ENCODE measurements around the gene DOK7.

DOK7 gene

DNA sequence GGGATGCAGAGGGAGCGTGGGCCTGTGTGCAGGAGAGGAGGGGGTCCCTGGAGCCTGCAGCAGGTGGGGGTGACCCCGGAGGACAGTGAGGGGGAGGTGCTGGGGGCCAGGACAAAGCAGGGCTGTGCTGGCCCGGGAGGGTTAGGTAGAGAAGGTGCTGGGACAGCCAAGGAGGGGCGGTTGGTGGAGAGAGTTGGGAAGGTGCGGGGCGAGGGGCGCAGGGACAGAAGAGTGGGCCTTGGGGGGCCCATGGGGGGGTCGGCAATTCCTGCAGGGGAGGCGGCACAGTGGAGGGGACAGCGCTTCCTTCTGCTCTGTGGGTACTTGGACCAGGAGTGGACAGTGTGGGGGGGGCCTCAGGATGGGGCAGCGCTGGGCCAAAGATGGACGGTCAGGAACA, 36.6 kb downstream of the DOK7 start:
- H3K27ac ChIP-seq = no peak overlapping the region
- no peak overlapping the region for H3K4me3 ChIP-seq
- peaks cover 91% of the 10 kb centered on the region for H4K20me1 ChIP-seq
- peaks cover 4% of the 10 kb centered on the region; the same call in 1 of the 2 replicates for H3K27me3 ChIP-seq
- peaks cover 48% of the 10 kb centered on the region for H3K36me3 ChIP-seq
- no peak for TF ChIP-seq Cebpa-rat (IDR thresholded peaks at IDR 0.05)
- H3K9me3 ChIP-seq = no peaks in the 10 kb centered on the region
- peaks cover 35% of the 10 kb centered on the region for H3K4me1 ChIP-seq
- no peak overlapping the region for H3K4me2 ChIP-seq
- no peak overlapping the region for H3K9ac ChIP-seq

GRCh38 chr4:3500111-3500510, 37.0 kb downstream of the DOK7 start:
- Histone ChIP-seq H3K9me3 (no peaks in the 10 kb centered on the region), H3K4me2 (no peak overlapping the region), H3K27me3 (peaks cover 4% of the 10 kb centered on the region; the same call in 1 of the 2 replicates), H3K36me3 (peaks cover 52% of the 10 kb centered on the region), H3K9ac (no peak overlapping the region), H3K27ac (no peak overlapping the region), H4K20me1 (peaks cover 91% of the 10 kb centered on the region), H3K4me3 (no peak overlapping the region), H3K4me1 (peaks cover 31% of the 10 kb centered on the region)
- no peak for TF ChIP-seq Cebpa-rat (IDR thresholded peaks at IDR 0.05)

DNA sequence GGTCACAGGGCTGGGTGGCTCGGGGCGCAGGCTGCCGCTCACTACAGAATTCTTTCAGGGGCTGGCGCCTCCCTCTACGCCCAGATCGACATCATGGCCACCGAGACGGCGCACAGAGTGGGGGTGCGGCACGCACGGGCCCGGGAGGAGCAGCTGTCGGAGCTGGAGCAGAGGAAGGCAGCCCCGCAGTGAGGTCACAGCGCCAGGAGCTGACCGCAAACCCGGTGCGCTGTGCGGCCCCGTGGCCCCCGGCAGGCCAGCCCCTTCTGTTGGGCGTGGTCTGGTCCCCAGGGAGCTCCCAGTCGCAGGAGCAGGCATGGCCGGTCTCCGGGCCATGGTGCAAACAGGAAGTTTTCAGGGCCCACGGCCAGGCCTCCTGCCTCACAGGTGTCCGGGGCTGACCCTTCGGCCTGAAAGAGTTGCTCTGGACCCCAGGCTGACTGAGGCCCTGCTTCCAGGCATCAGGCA, 37.6 kb downstream of the DOK7 start:
- H3K4me2 ChIP-seq = no peak overlapping the region
- peaks cover 4% of the 10 kb centered on the region; the same call in 1 of the 2 replicates for H3K27me3 ChIP-seq
- TF ChIP-seq Cebpa-rat (IDR thresholded peaks at IDR 0.05) = no peak
- peaks cover 91% of the 10 kb centered on the region for H4K20me1 ChIP-seq
- no peak overlapping the region for H3K9ac ChIP-seq
- peaks cover 31% of the 10 kb centered on the region for H3K4me1 ChIP-seq
- no peak overlapping the region for H3K4me3 ChIP-seq
- no peak overlapping the region for H3K27ac ChIP-seq
- H3K36me3 ChIP-seq = peaks cover 57% of the 10 kb centered on the region
- no peaks in the 10 kb centered on the region for H3K9me3 ChIP-seq

- peaks cover 26% of the 10 kb centered on the region for H3K4me1 ChIP-seq
- no peak overlapping the region for H3K27ac ChIP-seq
- H3K4me3 ChIP-seq = no peak overlapping the region
- H4K20me1 ChIP-seq = peaks cover 92% of the 10 kb centered on the region
- peaks cover 3% of the 10 kb centered on the region; the same call in 1 of the 2 replicates for H3K27me3 ChIP-seq
- no peaks in the 10 kb centered on the region for H3K9me3 ChIP-seq
- no peak overlapping the region for H3K9ac ChIP-seq
- no peak overlapping the region for H3K4me2 ChIP-seq
- TF ChIP-seq Cebpa-rat (IDR thresholded peaks at IDR 0.05) = no peak
- peaks cover 64% of the 10 kb centered on the region for H3K36me3 ChIP-seq
These were observed 38.2 kb downstream of the DOK7 start for GRCh38 chr4:3501126-3501824.

- H3K9ac ChIP-seq = no peak overlapping the region
- H4K20me1 ChIP-seq = peaks cover 92% of the 10 kb centered on the region
- H3K4me2 ChIP-seq = no peak overlapping the region
- H3K9me3 ChIP-seq = no peaks in the 10 kb centered on the region
- no peak for TF ChIP-seq Cebpa-rat (IDR thresholded peaks at IDR 0.05)
- H3K36me3 ChIP-seq = peaks cover 70% of the 10 kb centered on the region
- no peaks in the 10 kb centered on the region for H3K27me3 ChIP-seq
- H3K4me1 ChIP-seq = peaks cover 19% of the 10 kb centered on the region
- H3K4me3 ChIP-seq = no peak overlapping the region
- H3K27ac ChIP-seq = no peak overlapping the region
These were observed 38.8 kb downstream of the DOK7 start for GRCh38 chr4:3501825-3502425.

DNA sequence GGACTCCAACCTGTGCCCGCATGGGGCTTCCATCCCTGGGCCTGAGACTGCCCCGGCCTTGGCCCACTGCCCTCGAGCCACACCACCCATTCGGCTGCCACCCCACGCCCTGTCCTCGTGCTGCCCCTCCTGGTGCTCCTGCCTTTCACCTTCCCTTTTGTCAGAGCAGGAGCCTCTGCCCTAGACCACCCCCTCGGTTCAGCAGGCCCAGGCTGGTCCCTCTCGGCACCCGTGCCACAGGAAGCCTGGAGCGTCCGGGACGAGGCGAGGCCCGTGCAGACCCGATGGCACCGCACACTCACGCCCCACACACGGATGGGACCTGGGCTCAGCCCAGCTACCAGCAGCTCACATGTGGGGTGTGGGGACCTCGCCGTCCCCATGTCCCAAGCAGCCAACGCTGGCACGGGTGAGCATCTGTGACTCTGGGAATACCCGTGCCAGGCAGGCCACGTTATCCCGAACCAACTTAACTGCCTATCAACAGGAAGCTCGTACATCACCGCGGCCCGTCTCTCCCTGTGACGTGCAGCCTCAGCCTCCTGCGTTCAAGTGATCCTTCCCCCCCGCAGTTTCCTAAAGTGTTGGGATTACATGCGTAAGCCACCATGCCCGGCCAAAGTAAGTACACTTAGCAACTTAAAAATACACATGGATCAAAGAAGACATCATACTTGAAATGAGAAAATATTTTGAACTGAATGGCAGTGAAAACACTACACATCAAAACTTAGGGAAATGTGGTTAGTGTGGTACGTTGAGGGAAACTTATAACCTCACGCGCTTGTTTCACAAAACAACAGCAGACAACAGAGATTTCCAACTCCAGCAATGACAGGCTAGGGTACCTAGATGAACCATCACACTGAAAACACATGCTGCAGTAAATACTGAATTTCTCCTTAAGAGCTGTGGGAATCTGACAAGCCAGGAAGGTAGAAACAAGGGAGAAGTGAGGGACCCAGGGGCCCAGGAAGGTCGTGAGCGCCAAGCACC, 40.1 kb downstream of the DOK7 start:
- Histone ChIP-seq H3K27ac (no peak overlapping the region), H4K20me1 (peaks cover 91% of the 10 kb centered on the region), H3K4me2 (no peak overlapping the region), H3K36me3 (peaks cover 83% of the 10 kb centered on the region), H3K9me3 (no peaks in the 10 kb centered on the region), H3K4me3 (no peak overlapping the region), H3K27me3 (no peaks in the 10 kb centered on the region), H3K9ac (no peak overlapping the region), H3K4me1 (peaks cover 11% of the 10 kb centered on the region)
- no peak for TF ChIP-seq Cebpa-rat (IDR thresholded peaks at IDR 0.05)

GRCh38 chr4:3505231-3505630, 42.1 kb downstream of the DOK7 start:
- Histone ChIP-seq H3K27me3 (no peaks in the 10 kb centered on the region), H3K4me2 (no peak overlapping the region), H3K9ac (no peak overlapping the region), H3K4me3 (no peak overlapping the region), H4K20me1 (peaks cover 96% of the 10 kb centered on the region), H3K27ac (no peak overlapping the region), H3K4me1 (peaks cover 11% of the 10 kb centered on the region), H3K36me3 (peaks cover 99% of the 10 kb centered on the region), H3K9me3 (no peaks in the 10 kb centered on the region)
- no peak for TF ChIP-seq Cebpa-rat (IDR thresholded peaks at IDR 0.05)

GRCh38 chr4:3508542-3508941, 45.4 kb downstream of the DOK7 start:
- Histone ChIP-seq H3K27ac (no peak overlapping the region), H3K36me3 (peaks cover 99% of the 10 kb centered on the region), H4K20me1 (peaks cover 76% of the 10 kb centered on the region), H3K27me3 (no peaks in the 10 kb centered on the region), H3K9me3 (no peaks in the 10 kb centered on the region), H3K9ac (no peak overlapping the region), H3K4me3 (no peak overlapping the region), H3K4me2 (no peak overlapping the region), H3K4me1 (no peaks in the 10 kb centered on the region)
- no peak for TF ChIP-seq Cebpa-rat (IDR thresholded peaks at IDR 0.05)

GRCh38 chr4:3510481-3510880, 47.4 kb downstream of the DOK7 start:
- no peaks in the 10 kb centered on the region for H3K9me3 ChIP-seq
- no peak for TF ChIP-seq Cebpa-rat (IDR thresholded peaks at IDR 0.05)
- no peaks in the 10 kb centered on the region for H3K4me1 ChIP-seq
- H3K4me2 ChIP-seq = no peak overlapping the region
- H3K27me3 ChIP-seq = no peaks in the 10 kb centered on the region
- peaks cover 69% of the 10 kb centered on the region for H4K20me1 ChIP-seq
- no peak overlapping the region for H3K4me3 ChIP-seq
- H3K36me3 ChIP-seq = peaks cover 99% of the 10 kb centered on the region
- no peak overlapping the region for H3K27ac ChIP-seq
- no peak overlapping the region for H3K9ac ChIP-seq

Data from BLaER1 (cell line).